ENCODE measurements around the gene GMCL1. TPM values are rescaled to one million over a fixed set of nuclear protein-coding genes. Genes with fewer than 3 reads are reported as not detected.

GMCL1 gene
- total RNA-seq, 1 experiment from 2014 or later, result 17.4 TPM

GRCh38 chr2:69831354-69831905 is 2.0 kb downstream of the GMCL1 start:
- Histone ChIP-seq H3K4me1 (replicated peaks; ENCODE audit: insufficient read depth) (peaks cover 22% of the 10 kb centered on the region), H3K9me3 (ENCODE audit: insufficient read depth, low read depth) (no peaks in the 10 kb centered on the region), H3K27ac (no peak overlapping the region), H3K4me3 (no peak overlapping the region), H3F3A (ENCODE audit: insufficient read depth, low read depth) (peaks cover 14% of the 10 kb centered on the region; the same call in 1 of the 2 replicates), H2AFZ (no peak overlapping the region), H4K20me1 (ENCODE audit: insufficient read depth) (no peaks in the 10 kb centered on the region), H3K36me3 (ENCODE audit: low read depth) (no peaks in the 10 kb centered on the region), H3K27me3 (ENCODE audit: insufficient read depth, low read depth) (no peaks in the 10 kb centered on the region), H3K79me2 (ENCODE audit: low read depth) (peaks cover 49% of the 10 kb centered on the region), H3K9me2 (ENCODE audit: insufficient read depth) (no peaks in the 10 kb centered on the region), H3K4me2 (peak overlapping the region; percentile 85)
- no peak for TF ChIP-seq EZH2 (IDR thresholded peaks at IDR 0.05; ENCODE audit: low read depth)
- DNase-seq, result no peak
- intact Hi-C loops (cut with micrococcal nuclease; ENCODE audit: unreplicated experiment), result no loop called here
- CTCF ChIA-PET, result interaction anchor here (0.7 kb wide), 1 partner anchor 1637 kb away, joined by 9 read pairs; no protein-coding TSS in a partner anchor
- BruUV-seq (replicated peaks), result no TSS peak
- POLR2A ChIA-PET (ENCODE audit: unreplicated experiment), result no interaction called here

- no peak overlapping the region for H2AFZ ChIP-seq
- ChIA-PET POLR2A (ENCODE audit: unreplicated experiment) (no interaction called here), CTCF (no interaction called here)
- BruUV-seq (replicated peaks), result no TSS peak
- no peaks in the 10 kb centered on the region for H3K27me3 ChIP-seq (ENCODE audit: insufficient read depth, low read depth)
- no peak overlapping the region for H3K4me3 ChIP-seq
- 0 out of 2 replicates have a peak, but pooled peaks cover 5% of the 10 kb centered on the region for H3K36me3 ChIP-seq (ENCODE audit: low read depth)
- H3K9me3 ChIP-seq (ENCODE audit: insufficient read depth, low read depth), result no peaks in the 10 kb centered on the region
- peaks cover 1% of the 10 kb centered on the region; the same call in 1 of the 2 replicates for H3F3A ChIP-seq (ENCODE audit: insufficient read depth, low read depth)
- TF ChIP-seq CTCF (conservative IDR thresholded peaks at IDR 0.05), result no peak
- TF ChIP-seq EZH2 (IDR thresholded peaks at IDR 0.05; ENCODE audit: low read depth), result no peak
- no peaks in the 10 kb centered on the region for H3K9me2 ChIP-seq (ENCODE audit: insufficient read depth)
- no peak for DNase-seq
- H3K27ac ChIP-seq, result no peak overlapping the region
- intact Hi-C loops (cut with micrococcal nuclease; ENCODE audit: unreplicated experiment), result no loop called here
- H4K20me1 ChIP-seq (ENCODE audit: insufficient read depth), result no peaks in the 10 kb centered on the region
- H3K4me2 ChIP-seq, result no peak overlapping the region
- H3K4me1 ChIP-seq (replicated peaks; ENCODE audit: insufficient read depth), result peaks cover 16% of the 10 kb centered on the region
- H3K79me2 ChIP-seq (ENCODE audit: low read depth), result peaks cover 49% of the 10 kb centered on the region
Measured at GRCh38 chr2:69833752-69834151, 4.3 kb downstream of the GMCL1 start.

GRCh38 chr2:69835666-69836065 is 6.2 kb downstream of the GMCL1 start:
- no peak for DNase-seq
- intact Hi-C loops (cut with micrococcal nuclease; ENCODE audit: unreplicated experiment), result no loop called here
- Histone ChIP-seq H3K36me3 (ENCODE audit: low read depth) (0 out of 2 replicates have a peak, but pooled peaks cover 12% of the 10 kb centered on the region), H3K4me1 (replicated peaks; ENCODE audit: insufficient read depth) (peaks cover 12% of the 10 kb centered on the region), H3F3A (ENCODE audit: insufficient read depth, low read depth) (no peaks in the 10 kb centered on the region), H3K79me2 (ENCODE audit: low read depth) (peaks cover 38% of the 10 kb centered on the region), H3K27ac (no peak overlapping the region), H3K9me2 (ENCODE audit: insufficient read depth) (no peaks in the 10 kb centered on the region), H3K4me3 (no peak overlapping the region), H2AFZ (no peak overlapping the region), H3K27me3 (ENCODE audit: insufficient read depth, low read depth) (no peaks in the 10 kb centered on the region), H3K4me2 (no peak overlapping the region), H3K9me3 (ENCODE audit: insufficient read depth, low read depth) (no peaks in the 10 kb centered on the region), H4K20me1 (ENCODE audit: insufficient read depth) (no peaks in the 10 kb centered on the region)
- no TSS peak for BruUV-seq (replicated peaks)
- ChIA-PET CTCF (interaction anchor here (0.6 kb wide), 1 partner anchor 369 kb away, joined by 3 read pairs; no protein-coding TSS in a partner anchor), POLR2A (ENCODE audit: unreplicated experiment) (no interaction called here)
- TF ChIP-seq CTCF (conservative IDR thresholded peaks at IDR 0.05) (no peak), EZH2 (IDR thresholded peaks at IDR 0.05; ENCODE audit: low read depth) (no peak)

Data from PC-9 (cell line).